Esophagus muscularis mucosa (tissue), 4 donors: ENCODE measurements around the gene IL15RA. TPM values are rescaled to one million over a fixed set of nuclear protein-coding genes. Genes with fewer than 3 reads are reported as not detected.
A peak's percentile ranks its signal among the peaks of the same experiment; 100 is the strongest.

Experiments
- DNase-seq: peaks from one replicate; pipeline ENCODE4 v3.0.0-alpha.2; 2017; ENCODE audit errors: extremely low spot score
- H3K27ac ChIP-seq, 4 donors: fragments of 200-600 bp; sonication (generic); replicated peaks in 1 of 4; 1 replicate in 3 of 4; 2 replicates in 1 of 4; pipeline ENCODE4 v1.5.1; 2016 to 2019; ENCODE audit warnings: mild to moderate bottlenecking in 1 of 4
- H3K27me3 ChIP-seq, 4 donors: fragments of 200-600 bp; sonication (generic); one replicate each; pipeline versions ENCODE4 v1.5.1 to v1.6.0; 2016 to 2019
- H3K36me3 ChIP-seq, 4 donors: fragments of 200-600 bp; sonication (generic); one replicate each; pipeline ENCODE4 v1.5.1; 2016 to 2019
- H3K4me1 ChIP-seq, 4 donors: fragments of 200-600 bp; sonication (generic); one replicate each; pipeline ENCODE4 v1.5.1; 2016 to 2019
- H3K4me3 ChIP-seq, 4 donors: fragments of 200-600 bp; sonication (generic); 1 replicate in 2 of 4; 2 replicates in 2 of 4; pipeline ENCODE4 v1.5.1; 2016 to 2019; ENCODE audit warnings: mild to moderate bottlenecking in 4 of 4, moderate library complexity in 1 of 4
- H3K9me3 ChIP-seq, 4 donors: fragments of 200-600 bp; sonication (generic); 1 replicate in 3 of 4; 2 replicates in 1 of 4; pipeline ENCODE4 v1.5.1; 2016 to 2019
- EP300 ChIP-seq: sonication (generic); formaldehyde crosslinking; IDR thresholded peaks from one replicate; pipeline ENCODE4 v1.6.1; 2017; ENCODE audit warnings: antibody characterized with exemption
- POLR2A ChIP-seq: fragments of 450-650 bp; IDR thresholded peaks from one replicate; pipeline ENCODE4 v1.6.1; 2017; ENCODE audit warnings: antibody characterized with exemption, moderate library complexity, mild to moderate bottlenecking, low read depth
- POLR2AphosphoS5 ChIP-seq, 2 donors: sonication (generic); formaldehyde crosslinking; IDR thresholded peaks; one replicate each; pipeline ENCODE4 v1.6.1; 2017; ENCODE audit warnings: antibody characterized with exemption in 2 of 2
- WGBS: methylation state at CpG from one replicate; pipeline ENCODE4 v1.1.5; 2018; 5-methylcytosine and 5-hydroxymethylcytosine counted together
- intact Hi-C: fragments of 100-400 bp; cut with DNase I; formaldehyde crosslinking; loops from one replicate; pipeline ENCODE4 v1.15.1; 2023
- total RNA-seq, 4 donors: library from RNA; depleted of rRNA; stranded (reverse); fragments of >200 nt; gene quantifications; one replicate each; pipeline versions ENCODE4 v1.1.0 to v1.2.1, GENCODE V29; 2016
- TF ChIP-seq, protein P1 (sequence below), 3 experiments: fragments of 200-600 bp in 2 of 3; fragments of 450-650 bp in 1 of 3; sonication (generic) in 2 of 3; IDR thresholded peaks; one replicate each; pipeline ENCODE4 v1.5.1; 2017 to 2019; ENCODE audit warnings: antibody characterized with exemption in 3 of 3, mild to moderate bottlenecking in 2 of 3, moderate library complexity in 1 of 3

Gene IL15RA
- total RNA-seq, 4 donors from 2014 or later: 19.5 to 30.1 (median 24.2) TPM

DNA sequence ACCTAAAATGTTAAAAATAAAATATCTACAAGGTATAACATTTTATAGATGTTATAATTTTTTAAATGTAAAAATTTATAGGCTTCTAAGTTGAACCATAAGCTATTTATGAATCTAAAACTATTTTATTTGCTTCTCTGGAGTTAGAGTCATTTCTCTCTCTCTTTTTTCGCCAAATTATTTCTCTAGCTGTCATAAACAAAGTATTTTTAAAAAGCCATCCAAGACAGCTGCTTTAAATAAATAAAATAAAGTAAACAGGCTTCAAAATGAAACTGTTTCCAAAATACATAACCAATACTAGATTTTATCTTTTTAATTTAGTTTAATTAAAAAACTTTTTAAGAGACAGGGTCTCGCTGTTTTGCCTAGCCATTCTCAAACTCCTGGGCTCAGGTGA is 12.4 kb upstream of the IL15RA start:
- Histone ChIP-seq H3K4me1 (peaks cover 0 to 8% (median 0%) of the 10 kb centered on the region in 4 donors), H3K36me3 (no peaks in the 10 kb centered on the region), H3K27me3 (no peaks in the 10 kb centered on the region), H3K4me3 (no peak overlapping the region), H3K27ac (peak overlapping the region in 1 of 4 donors; percentile 15), H3K9me3 (peaks cover 0 to 20% (median 9%) of the 10 kb centered on the region in 4 donors)
- WGBS: 85% methylated on average over 2 of the region's 2 CpGs
- intact Hi-C loops: no loop called here
- DNase-seq: no peak
- TF ChIP-seq, protein P1, sequence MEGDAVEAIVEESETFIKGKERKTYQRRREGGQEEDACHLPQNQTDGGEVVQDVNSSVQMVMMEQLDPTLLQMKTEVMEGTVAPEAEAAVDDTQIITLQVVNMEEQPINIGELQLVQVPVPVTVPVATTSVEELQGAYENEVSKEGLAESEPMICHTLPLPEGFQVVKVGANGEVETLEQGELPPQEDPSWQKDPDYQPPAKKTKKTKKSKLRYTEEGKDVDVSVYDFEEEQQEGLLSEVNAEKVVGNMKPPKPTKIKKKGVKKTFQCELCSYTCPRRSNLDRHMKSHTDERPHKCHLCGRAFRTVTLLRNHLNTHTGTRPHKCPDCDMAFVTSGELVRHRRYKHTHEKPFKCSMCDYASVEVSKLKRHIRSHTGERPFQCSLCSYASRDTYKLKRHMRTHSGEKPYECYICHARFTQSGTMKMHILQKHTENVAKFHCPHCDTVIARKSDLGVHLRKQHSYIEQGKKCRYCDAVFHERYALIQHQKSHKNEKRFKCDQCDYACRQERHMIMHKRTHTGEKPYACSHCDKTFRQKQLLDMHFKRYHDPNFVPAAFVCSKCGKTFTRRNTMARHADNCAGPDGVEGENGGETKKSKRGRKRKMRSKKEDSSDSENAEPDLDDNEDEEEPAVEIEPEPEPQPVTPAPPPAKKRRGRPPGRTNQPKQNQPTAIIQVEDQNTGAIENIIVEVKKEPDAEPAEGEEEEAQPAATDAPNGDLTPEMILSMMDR (IDR thresholded peaks at IDR 0.05): no peak
- TF ChIP-seq POLR2A: no peak
- TF ChIP-seq POLR2AphosphoS5 (IDR thresholded peaks at IDR 0.05): no peak
- no peak for TF ChIP-seq EP300

DNA sequence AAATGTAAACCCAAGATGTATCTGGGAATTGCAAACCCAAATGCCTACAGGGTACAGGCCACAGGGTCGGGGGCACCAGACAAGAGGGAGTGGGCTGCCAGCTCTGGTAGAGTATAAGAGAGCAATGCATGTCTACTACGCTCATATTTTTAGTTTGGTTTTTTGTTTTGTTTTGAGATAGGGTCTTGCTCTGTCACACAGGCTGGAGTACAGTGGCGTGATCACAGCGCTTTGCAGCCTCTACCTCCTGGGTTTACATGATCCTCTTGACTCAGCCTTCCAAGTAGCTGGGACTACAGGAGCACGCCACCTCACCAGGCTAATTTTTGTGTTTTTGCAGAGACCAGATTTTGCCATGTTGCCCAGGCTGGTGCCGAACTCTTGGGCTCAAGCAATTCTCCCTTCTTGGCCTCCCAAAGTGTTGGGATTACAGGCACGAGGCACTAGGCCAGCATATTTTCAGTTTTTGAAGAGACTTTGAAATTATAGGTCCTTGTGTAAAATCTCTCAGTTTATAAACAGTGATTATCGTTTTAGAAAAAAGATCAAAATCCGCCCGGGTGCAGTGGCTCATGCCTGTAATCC is 11.1 kb upstream of the IL15RA start:
- H3K36me3 ChIP-seq: no peaks in the 10 kb centered on the region
- peaks cover 0 to 3% (median 0%) of the 10 kb centered on the region in 4 donors for H3K27me3 ChIP-seq
- H3K27ac ChIP-seq: peak overlapping the region in 2 of 4 donors; percentile 8 to 43
- peaks cover 0 to 10% (median 4%) of the 10 kb centered on the region in 4 donors for H3K4me1 ChIP-seq
- H3K4me3 ChIP-seq: no peak overlapping the region
- peak; percentile 70 for DNase-seq
- 89% methylated on average over 10 of the region's 10 CpGs for WGBS
- peaks cover 0 to 12% (median 6%) of the 10 kb centered on the region in 4 donors for H3K9me3 ChIP-seq
- TF ChIP-seq POLR2A: no peak
- TF ChIP-seq POLR2AphosphoS5 (IDR thresholded peaks at IDR 0.05): no peak
- TF ChIP-seq, protein P1 (IDR thresholded peaks at IDR 0.05): no peak
- TF ChIP-seq EP300: no peak
- intact Hi-C loops: no loop called here

DNA sequence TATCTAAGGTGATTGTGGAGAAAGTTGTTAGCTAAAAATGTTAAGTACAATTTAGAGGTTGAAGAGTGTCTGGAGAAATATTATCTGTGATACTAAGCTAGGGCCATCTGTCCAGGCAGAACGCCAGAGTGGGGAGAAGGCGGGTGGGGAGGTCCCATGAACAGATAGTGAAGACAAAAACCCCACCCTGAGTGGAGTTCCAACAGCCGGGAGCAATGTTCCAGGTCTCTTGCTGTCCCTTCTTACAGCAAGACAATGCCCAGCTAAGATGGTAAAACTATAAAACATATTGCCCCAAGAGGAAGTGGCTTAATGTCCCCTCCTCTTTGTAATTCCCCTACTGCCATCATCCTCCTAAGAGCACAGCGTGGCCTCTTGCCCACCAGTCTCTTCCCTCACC is 10.4 kb upstream of the IL15RA start:
- TF ChIP-seq EP300 (no peak), POLR2A (no peak), POLR2AphosphoS5 (IDR thresholded peaks at IDR 0.05) (no peak)
- TF ChIP-seq, protein P1 (IDR thresholded peaks at IDR 0.05): no peak
- intact Hi-C loops: no loop called here
- Histone ChIP-seq H3K27ac (peak overlapping the region in 1 of 4 donors; percentile 43), H3K4me3 (no peak overlapping the region), H3K27me3 (peaks cover 0 to 3% (median 0%) of the 10 kb centered on the region in 4 donors), H3K9me3 (peaks cover 0 to 12% (median 6%) of the 10 kb centered on the region in 4 donors), H3K4me1 (peaks cover 0 to 11% (median 4%) of the 10 kb centered on the region in 4 donors), H3K36me3 (no peaks in the 10 kb centered on the region)
- DNase-seq: peak; percentile 91
- 62% methylated on average over 3 of the region's 4 CpGs for WGBS

DNA sequence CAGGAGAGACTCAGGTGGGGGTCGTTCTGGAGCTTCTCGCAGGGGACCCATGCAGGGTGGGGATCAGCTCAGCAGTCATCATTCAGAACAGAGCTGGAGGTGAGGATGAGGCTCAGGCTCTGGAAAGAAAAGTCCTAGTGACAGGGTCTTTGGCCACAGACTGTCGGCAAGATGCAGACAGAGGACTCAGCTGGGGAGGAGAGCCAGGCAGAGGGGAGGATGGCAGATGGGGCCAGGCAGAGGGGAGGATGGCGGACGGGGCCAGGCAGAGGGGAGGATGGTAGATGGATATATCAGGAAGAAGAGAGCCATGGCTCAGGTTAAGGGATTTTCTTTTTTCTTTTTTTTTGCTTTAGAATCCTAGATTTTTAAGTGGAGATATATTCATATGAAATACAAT is 7.7 kb upstream of the IL15RA start:
- TF ChIP-seq, protein P1 (IDR thresholded peaks at IDR 0.05): no peak
- no peak for TF ChIP-seq EP300
- no peak for TF ChIP-seq POLR2AphosphoS5 (IDR thresholded peaks at IDR 0.05)
- no peak for TF ChIP-seq POLR2A
- H3K36me3 ChIP-seq: no peaks in the 10 kb centered on the region
- H3K9me3 ChIP-seq: no peaks in the 10 kb centered on the region
- no peak overlapping the region for H3K27ac ChIP-seq
- WGBS: 85% methylated on average over 5 of the region's 5 CpGs
- no peak overlapping the region for H3K4me3 ChIP-seq
- intact Hi-C loops: no loop called here
- peaks cover 0 to 3% (median 0%) of the 10 kb centered on the region in 4 donors for H3K27me3 ChIP-seq
- H3K4me1 ChIP-seq: peaks cover 0 to 11% (median 4%) of the 10 kb centered on the region in 4 donors
- DNase-seq: peak; percentile 74

DNA sequence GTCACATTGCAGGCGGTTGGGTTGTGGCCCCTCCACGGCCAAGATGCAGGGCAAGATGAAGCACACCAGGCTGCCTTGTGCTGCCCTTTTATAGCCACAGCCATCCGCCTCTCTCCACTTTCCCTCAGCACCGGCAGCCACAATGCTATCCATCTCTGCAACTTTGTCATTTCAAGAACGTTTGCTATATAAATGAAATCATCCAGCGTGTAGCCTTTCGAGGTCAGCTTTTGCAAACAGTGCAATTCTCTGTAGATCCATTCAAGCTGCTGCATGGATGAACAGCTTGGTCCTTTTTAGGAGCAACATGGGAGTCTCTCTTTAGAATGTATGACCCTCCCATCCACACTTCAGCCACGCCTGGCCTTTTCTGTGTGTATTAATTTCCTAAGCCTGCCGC is 6.4 kb upstream of the IL15RA start:
- TF ChIP-seq POLR2A (no peak), POLR2AphosphoS5 (IDR thresholded peaks at IDR 0.05) (peak; percentile 22 to 31)
- H3K27ac ChIP-seq: peak overlapping the region; percentile 9 to 61 (median 45)

More for the DNA sequence above, 6.4 kb upstream of the IL15RA start:
- DNase-seq: peak; percentile 91
- Histone ChIP-seq H3K36me3 (no peaks in the 10 kb centered on the region), H3K4me3 (no peak overlapping the region), H3K9me3 (no peaks in the 10 kb centered on the region), H3K4me1 (peaks cover 0 to 11% (median 4%) of the 10 kb centered on the region in 4 donors), H3K27me3 (peaks cover 0 to 3% (median 0%) of the 10 kb centered on the region in 4 donors)
- 43% methylated on average over 9 of the region's 9 CpGs for WGBS
- intact Hi-C loops: no loop called here
